Esophagus squamous epithelium (tissue), 5 donors: Measurements from ENCODE around the gene CCNB1. TPM values are rescaled to one million over a fixed set of nuclear protein-coding genes. Genes with fewer than 3 reads are reported as not detected.
"Not testable (repeated sequence)": the region's sequence is repeated elsewhere in the genome, so short reads cannot be mapped to it uniquely, and the experiment has no call there.

ENCODE experiments used
- DNase-seq: peaks from one replicate; lab custom pipeline; 2025; lab: John Stamatoyannopoulos, UW
- H3K27ac ChIP-seq, 4 donors: fragments of 200-600 bp; sonication (generic); one replicate each; pipeline ENCODE4 v1.5.1; 2016 to 2019; ENCODE audit warnings: mild to moderate bottlenecking in 1 of 4
- H3K27me3 ChIP-seq, 4 donors: fragments of 200-600 bp; sonication (generic); 1 replicate in 3 of 4; 2 replicates in 1 of 4; pipeline versions ENCODE4 v1.5.1 to v1.6.0; 2017 to 2021; ENCODE audit warnings: antibody characterized with exemption in 1 of 4
- H3K36me3 ChIP-seq, 3 donors: fragments of 200-600 bp; sonication (generic); one replicate each; pipeline ENCODE4 v1.5.1; 2016 to 2019
- H3K4me1 ChIP-seq, 3 donors: fragments of 200-600 bp; sonication (generic); one replicate each; pipeline ENCODE4 v1.5.1; 2017 to 2019
- H3K4me3 ChIP-seq, 4 donors: fragments of 200-600 bp; sonication (generic); 1 replicate in 3 of 4; 2 replicates in 1 of 4; pipeline ENCODE4 v1.5.1; 2016 to 2019; ENCODE audit warnings: mild to moderate bottlenecking in 2 of 4, moderate library complexity in 1 of 4
- H3K9me3 ChIP-seq, 3 donors: fragments of 200-600 bp; sonication (generic); one replicate each; pipeline ENCODE4 v1.5.1; 2016 to 2019
- POLR2A ChIP-seq, 4 donors: fragments of 450-650 bp; IDR thresholded peaks; one replicate each; pipeline ENCODE4 v1.6.1; 2017; ENCODE audit warnings: antibody characterized with exemption in 4 of 4, mild to moderate bottlenecking in 4 of 4, moderate library complexity in 3 of 4
- WGBS, 2 donors: methylation state at CpG; one replicate each; pipeline ENCODE4 v1.1.5; 2018; 5-methylcytosine and 5-hydroxymethylcytosine counted together
- intact Hi-C: fragments of 100-400 bp; cut with DNase I; formaldehyde crosslinking; loops from one replicate; pipeline ENCODE4 v1.15.0; 2022
- total RNA-seq, 4 donors: library from RNA; depleted of rRNA; stranded (reverse); fragments of >200 nt; gene quantifications; one replicate each; pipeline ENCODE4 v1.1.0, GENCODE V29; 2016
- TF ChIP-seq, protein P1 (sequence below), 6 experiments: fragments of 450-650 bp in 4 of 6; fragments of 200-600 bp in 2 of 6; sonication (generic) in 2 of 6; IDR thresholded peaks; one replicate each; pipeline ENCODE4 v1.5.1; 2016 to 2019; ENCODE audit warnings: antibody characterized with exemption in 6 of 6, mild to moderate bottlenecking in 4 of 6, moderate library complexity in 4 of 6
- donor health status: DM: yes; HTN: yes; CAD: no.

The CCNB1 gene
- total RNA-seq, 4 donors from 2014 or later, result 26.7 to 96.0 (median 57.1) TPM

DNA sequence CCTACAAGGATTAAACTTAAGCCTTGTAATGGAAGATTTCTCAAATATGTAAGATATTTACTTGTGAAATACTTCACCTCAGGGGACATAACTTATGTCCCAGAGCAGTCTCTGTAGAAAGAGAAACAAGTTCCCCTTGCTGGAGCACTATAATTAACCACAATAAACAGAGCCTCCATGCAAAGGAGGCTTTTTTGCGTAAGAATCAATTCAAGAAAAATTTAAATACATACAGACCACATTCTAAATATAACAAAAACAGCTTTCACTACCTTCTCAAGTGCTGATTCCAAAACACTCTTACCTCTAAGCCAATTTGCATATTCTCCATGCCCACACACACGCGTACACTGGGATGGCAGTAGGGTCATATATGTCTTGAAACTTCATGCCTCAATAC is 30.7 kb upstream of the CCNB1 start:
- no peak overlapping the region for H3K27ac ChIP-seq
- no peaks in the 10 kb centered on the region for H3K4me1 ChIP-seq
- DNase-seq, result no peak
- WGBS, 2 donors, result 79 to 87% methylated on average over 3 of the region's 3 CpGs
- no peak overlapping the region for H3K4me3 ChIP-seq
- intact Hi-C loops, result no loop called here
- no peaks in the 10 kb centered on the region for H3K27me3 ChIP-seq
- TF ChIP-seq POLR2A (IDR thresholded peaks at IDR 0.05), result no peak
- TF ChIP-seq, protein P1, sequence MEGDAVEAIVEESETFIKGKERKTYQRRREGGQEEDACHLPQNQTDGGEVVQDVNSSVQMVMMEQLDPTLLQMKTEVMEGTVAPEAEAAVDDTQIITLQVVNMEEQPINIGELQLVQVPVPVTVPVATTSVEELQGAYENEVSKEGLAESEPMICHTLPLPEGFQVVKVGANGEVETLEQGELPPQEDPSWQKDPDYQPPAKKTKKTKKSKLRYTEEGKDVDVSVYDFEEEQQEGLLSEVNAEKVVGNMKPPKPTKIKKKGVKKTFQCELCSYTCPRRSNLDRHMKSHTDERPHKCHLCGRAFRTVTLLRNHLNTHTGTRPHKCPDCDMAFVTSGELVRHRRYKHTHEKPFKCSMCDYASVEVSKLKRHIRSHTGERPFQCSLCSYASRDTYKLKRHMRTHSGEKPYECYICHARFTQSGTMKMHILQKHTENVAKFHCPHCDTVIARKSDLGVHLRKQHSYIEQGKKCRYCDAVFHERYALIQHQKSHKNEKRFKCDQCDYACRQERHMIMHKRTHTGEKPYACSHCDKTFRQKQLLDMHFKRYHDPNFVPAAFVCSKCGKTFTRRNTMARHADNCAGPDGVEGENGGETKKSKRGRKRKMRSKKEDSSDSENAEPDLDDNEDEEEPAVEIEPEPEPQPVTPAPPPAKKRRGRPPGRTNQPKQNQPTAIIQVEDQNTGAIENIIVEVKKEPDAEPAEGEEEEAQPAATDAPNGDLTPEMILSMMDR (IDR thresholded peaks at IDR 0.05), result no peak
- H3K9me3 ChIP-seq, result peaks cover 0 to 5% (median 0%) of the 10 kb centered on the region in 3 donors
- H3K36me3 ChIP-seq, result peaks cover 0 to 24% (median 0%) of the 10 kb centered on the region in 3 donors

DNA sequence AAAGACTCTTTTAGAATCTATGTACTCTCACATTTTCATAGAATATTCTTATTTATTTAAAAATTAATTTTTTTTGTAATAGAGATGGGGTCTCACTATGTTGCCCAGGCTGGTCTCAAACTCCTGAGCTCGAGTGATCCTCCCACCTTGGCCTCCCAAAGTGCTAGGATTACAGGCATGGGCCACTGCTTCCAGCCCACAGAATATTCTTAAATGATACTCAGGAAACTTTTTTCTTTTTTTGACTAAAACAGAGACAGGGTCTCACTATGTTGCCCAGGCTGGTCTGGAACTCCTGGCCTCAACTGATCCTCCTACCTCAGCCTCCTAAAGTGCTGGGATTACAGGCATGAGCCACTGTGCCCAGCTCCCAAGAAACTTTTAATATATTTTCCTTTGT is 29.7 kb upstream of the CCNB1 start:
- intact Hi-C loops, H3K4me3 ChIP-seq, H3K4me1 ChIP-seq, H3K27me3 ChIP-seq, DNase-seq, H3K9me3 ChIP-seq, H3K27ac ChIP-seq: not testable (repeated sequence)
- WGBS, 2 donors, result 95 to 100% methylated on average over 1 of the region's 1 CpG
- peaks cover 0 to 15% (median 0%) of the 10 kb centered on the region in 3 donors for H3K36me3 ChIP-seq

DNA sequence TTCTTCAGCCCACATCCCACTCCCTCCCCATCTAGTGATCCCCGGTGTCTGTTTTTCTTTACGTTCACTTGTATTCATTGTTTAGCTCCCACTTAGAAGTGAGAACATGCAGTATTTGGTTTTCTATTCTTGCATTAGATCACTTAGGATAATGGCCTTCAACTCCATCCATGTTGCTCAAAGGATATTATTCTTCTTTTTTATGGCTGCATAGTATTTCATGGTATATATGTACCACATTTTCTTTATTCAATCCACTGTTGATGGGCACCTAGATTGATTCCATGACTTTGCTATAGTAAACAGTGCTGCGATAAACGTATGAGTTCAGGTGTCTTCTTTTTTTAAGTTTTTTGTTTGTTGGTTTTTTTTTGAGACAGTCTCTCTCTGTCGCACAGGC is 29.1 kb upstream of the CCNB1 start:
- Histone ChIP-seq H3K9me3 (peaks cover 0 to 7% (median 0%) of the 10 kb centered on the region in 3 donors), H3K27ac (no peak overlapping the region), H3K4me1 (no peaks in the 10 kb centered on the region), H3K27me3 (no peaks in the 10 kb centered on the region), H3K36me3 (peaks cover 0 to 9% (median 0%) of the 10 kb centered on the region in 3 donors), H3K4me3 (no peak overlapping the region)
- no peak for DNase-seq
- WGBS, 2 donors, result 94 to 96% methylated on average over 5 of the region's 5 CpGs
- intact Hi-C loops, result no loop called here
- no peak for TF ChIP-seq POLR2A (IDR thresholded peaks at IDR 0.05)
- TF ChIP-seq, protein P1 (IDR thresholded peaks at IDR 0.05), result no peak

DNA sequence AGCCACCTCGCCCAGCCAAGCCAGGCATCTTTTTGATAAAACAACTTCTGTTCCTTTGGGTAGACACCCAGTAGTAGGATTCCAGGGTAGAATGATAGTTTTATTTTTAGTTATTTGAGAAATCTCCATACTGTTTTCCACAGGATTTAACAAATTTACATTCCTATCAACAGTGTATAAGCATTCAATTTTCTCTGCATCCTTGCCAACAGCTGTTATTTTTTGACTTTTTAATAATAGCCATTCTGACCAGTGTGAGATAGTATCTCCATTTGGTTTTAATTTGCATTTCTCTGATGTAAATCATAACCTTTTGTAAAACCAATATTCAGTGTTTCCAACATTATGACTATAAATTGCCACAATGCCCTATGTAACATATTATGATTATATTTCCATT is 28.2 kb upstream of the CCNB1 start:
- Histone ChIP-seq H3K4me1 (no peaks in the 10 kb centered on the region), H3K36me3 (no peaks in the 10 kb centered on the region), H3K27ac (no peak overlapping the region), H3K9me3 (peaks cover 0 to 7% (median 0%) of the 10 kb centered on the region in 3 donors), H3K27me3 (no peaks in the 10 kb centered on the region), H3K4me3 (no peak overlapping the region)
- DNase-seq, result no peak
- WGBS, 2 donors, result 75 to 76% methylated on average over 1 of the region's 1 CpG
- intact Hi-C loops, result no loop called here
- TF ChIP-seq, protein P1 (IDR thresholded peaks at IDR 0.05), result no peak
- TF ChIP-seq POLR2A (IDR thresholded peaks at IDR 0.05), result no peak

DNA sequence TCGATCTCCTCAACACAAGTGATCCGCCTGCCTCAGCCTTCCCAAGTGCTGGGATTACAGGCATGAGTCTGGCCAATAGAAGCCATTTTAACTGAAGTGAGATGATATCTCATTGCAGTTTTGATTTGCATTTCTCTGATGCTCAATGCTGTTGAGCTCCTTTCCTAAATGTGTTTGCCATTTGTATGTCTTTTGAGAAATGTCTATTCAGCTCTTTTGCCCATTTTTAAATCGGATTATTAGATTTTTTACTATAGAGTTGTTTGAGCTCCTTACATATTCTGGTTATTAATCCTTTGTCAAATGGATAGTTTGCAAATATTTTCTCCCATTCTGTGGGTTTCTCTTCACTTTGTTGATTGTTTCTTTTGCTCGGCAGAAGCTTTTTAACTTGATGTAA is 26.7 kb upstream of the CCNB1 start:
- 87 to 93% methylated on average over 4 of the region's 4 CpGs for WGBS, 2 donors
- H3K4me3 ChIP-seq, H3K27me3 ChIP-seq, DNase-seq, H3K4me1 ChIP-seq, H3K36me3 ChIP-seq, intact Hi-C loops, H3K27ac ChIP-seq, H3K9me3 ChIP-seq: not testable (repeated sequence)

DNA sequence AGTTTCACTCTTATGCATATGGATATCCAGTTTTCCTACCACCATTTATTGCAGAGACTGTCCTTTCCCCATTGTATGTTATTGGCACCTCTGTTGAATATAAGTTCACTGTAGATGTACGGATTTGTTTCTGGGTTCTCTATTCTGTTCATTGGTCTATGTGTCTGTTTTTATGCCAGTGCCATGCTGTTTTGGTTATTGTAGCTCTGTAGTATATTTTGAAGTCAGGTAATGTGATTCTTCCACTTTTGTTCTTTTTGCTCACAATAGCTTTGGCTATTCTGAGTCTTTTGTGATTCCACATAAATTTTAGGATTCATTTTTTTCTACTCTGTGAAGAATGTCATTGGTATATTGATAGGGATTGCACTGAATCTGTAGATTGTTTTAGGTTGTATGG is 26.1 kb upstream of the CCNB1 start:
- H3K9me3 ChIP-seq, result peaks cover 0 to 7% (median 0%) of the 10 kb centered on the region in 3 donors
- WGBS, 2 donors, result 83 to 90% methylated on average over 1 of the region's 1 CpG
- intact Hi-C loops, result no loop called here
- H3K36me3 ChIP-seq, result no peaks in the 10 kb centered on the region
- no peaks in the 10 kb centered on the region for H3K4me1 ChIP-seq
- H3K27me3 ChIP-seq, result no peaks in the 10 kb centered on the region
- TF ChIP-seq, protein P1 (IDR thresholded peaks at IDR 0.05), result no peak
- H3K27ac ChIP-seq, result no peak overlapping the region
- DNase-seq, result no peak
- H3K4me3 ChIP-seq, result no peak overlapping the region

DNA sequence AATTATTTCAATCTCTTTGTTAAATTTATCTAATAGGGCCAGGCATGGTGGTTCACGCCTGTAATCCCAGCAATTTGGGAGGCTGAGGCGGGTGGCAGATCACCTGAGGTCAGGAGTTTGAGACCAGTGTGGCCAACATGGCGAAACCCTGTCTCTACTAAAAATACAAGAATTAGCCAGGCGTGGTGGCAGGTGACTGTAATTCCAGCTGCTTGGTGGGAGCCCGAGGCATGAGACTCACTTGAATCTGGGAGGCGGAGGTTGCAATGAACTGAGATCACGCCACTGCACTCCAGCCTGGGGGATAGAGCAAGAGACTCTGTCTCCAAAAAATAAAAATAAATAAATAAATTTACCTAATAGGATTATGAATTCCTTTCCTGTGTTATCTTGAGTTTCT is 18.4 kb upstream of the CCNB1 start:
- H3K9me3 ChIP-seq, H3K4me1 ChIP-seq, DNase-seq, H3K27ac ChIP-seq, H3K4me3 ChIP-seq, intact Hi-C loops, H3K36me3 ChIP-seq, H3K27me3 ChIP-seq: not testable (repeated sequence)
- 87 to 93% methylated on average over 4 to 7 of the region's 7 CpGs for WGBS, 2 donors
